HEK293T (cell line): ENCODE results near the gene EML5.

Source experiments
- ARNT ChIP-seq: fragments of 450-650 bp; IDR thresholded peaks from 2 replicates; pipeline ENCODE4 v1.6.1; 2017; ENCODE audit warnings: mild to moderate bottlenecking
- BHLHE40 ChIP-seq: fragments of 450-650 bp; IDR thresholded peaks from 2 replicates; pipeline ENCODE4 v1.6.1; 2016; ENCODE audit warnings: mild to moderate bottlenecking, moderate library complexity, borderline replicate concordance
- ELF4 ChIP-seq: fragments of 450-650 bp; IDR thresholded peaks from 2 replicates; pipeline ENCODE4 v1.6.1; 2017; ENCODE audit warnings: antibody characterized with exemption
- FOXA1 ChIP-seq: fragments of 450-650 bp; IDR thresholded peaks from 2 replicates; pipeline ENCODE4 v1.6.1; 2016; ENCODE audit warnings: mild to moderate bottlenecking
- FOXK2 ChIP-seq: fragments of 450-650 bp; IDR thresholded peaks from 2 replicates; pipeline ENCODE4 v1.6.1; 2016; ENCODE audit warnings: mild to moderate bottlenecking
- FOXM1 ChIP-seq: fragments of 450-650 bp; IDR thresholded peaks from 2 replicates; pipeline ENCODE4 v1.6.1; 2017; ENCODE audit warnings: mild to moderate bottlenecking, borderline replicate concordance
- HDGF ChIP-seq: fragments of 450-650 bp; IDR thresholded peaks from 2 replicates; pipeline ENCODE4 v1.6.1; 2017; ENCODE audit warnings: antibody characterized with exemption, borderline replicate concordance
- L3MBTL2 ChIP-seq: fragments of 450-650 bp; conservative IDR thresholded peaks from 2 replicates; pipeline ENCODE4 v1.6.1; 2016; ENCODE audit warnings: mild to moderate bottlenecking
- LEF1 ChIP-seq: fragments of 450-650 bp; IDR thresholded peaks from 2 replicates; pipeline ENCODE4 v1.6.1; 2017; ENCODE audit warnings: mild to moderate bottlenecking, borderline replicate concordance
- NFRKB ChIP-seq: fragments of 450-650 bp; IDR thresholded peaks from 2 replicates; pipeline ENCODE4 v1.6.1; 2016; ENCODE audit warnings: mild to moderate bottlenecking, moderate library complexity
- SP1 ChIP-seq: fragments of 450-650 bp; IDR thresholded peaks from 2 replicates; pipeline ENCODE4 v1.6.1; 2017
- SUZ12 ChIP-seq: fragments of 450-650 bp; IDR thresholded peaks from 2 replicates; pipeline ENCODE4 v1.6.1; 2016; ENCODE audit warnings: mild to moderate bottlenecking
- ZNF384 ChIP-seq: fragments of 450-650 bp; IDR thresholded peaks from 2 replicates; pipeline ENCODE4 v1.6.1; 2016

GRCh38 chr14:88597601-88598000 is 195.2 kb downstream of the EML5 start:
- TF ChIP-seq ELF4 (no peak), NFRKB (no peak), BHLHE40 (no peak), FOXK2 (no peak), L3MBTL2 (no peak), ZNF384 (no peak), FOXM1 (no peak), FOXA1 (no peak), ARNT (no peak), LEF1 (no peak), HDGF (no peak), SP1 (no peak), SUZ12 (no peak)
